ENCODE results near the gene ZNF488.

ZNF488 gene

DNA sequence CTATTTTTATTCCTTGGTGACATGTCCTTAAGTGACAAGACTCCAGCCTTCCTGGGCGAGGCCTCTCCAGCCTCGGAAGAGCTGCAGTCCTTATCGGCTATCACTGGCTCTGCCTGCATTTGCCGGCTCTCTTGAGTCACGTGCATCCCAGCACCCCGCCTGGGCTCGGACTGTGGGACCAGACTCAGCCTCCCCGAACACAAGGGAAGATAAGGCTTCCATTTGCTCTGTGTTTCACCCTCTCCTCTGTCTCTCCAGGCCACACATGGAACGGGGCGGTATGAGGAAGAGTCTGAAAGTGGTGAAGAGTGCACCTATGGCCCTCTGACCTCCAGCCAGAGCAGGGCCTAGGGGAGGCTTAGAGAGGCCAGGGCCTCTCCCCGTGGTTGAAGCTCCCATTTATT lies 57.2 kb downstream of the ZNF488 start:
- no peak for DNase-seq

DNA sequence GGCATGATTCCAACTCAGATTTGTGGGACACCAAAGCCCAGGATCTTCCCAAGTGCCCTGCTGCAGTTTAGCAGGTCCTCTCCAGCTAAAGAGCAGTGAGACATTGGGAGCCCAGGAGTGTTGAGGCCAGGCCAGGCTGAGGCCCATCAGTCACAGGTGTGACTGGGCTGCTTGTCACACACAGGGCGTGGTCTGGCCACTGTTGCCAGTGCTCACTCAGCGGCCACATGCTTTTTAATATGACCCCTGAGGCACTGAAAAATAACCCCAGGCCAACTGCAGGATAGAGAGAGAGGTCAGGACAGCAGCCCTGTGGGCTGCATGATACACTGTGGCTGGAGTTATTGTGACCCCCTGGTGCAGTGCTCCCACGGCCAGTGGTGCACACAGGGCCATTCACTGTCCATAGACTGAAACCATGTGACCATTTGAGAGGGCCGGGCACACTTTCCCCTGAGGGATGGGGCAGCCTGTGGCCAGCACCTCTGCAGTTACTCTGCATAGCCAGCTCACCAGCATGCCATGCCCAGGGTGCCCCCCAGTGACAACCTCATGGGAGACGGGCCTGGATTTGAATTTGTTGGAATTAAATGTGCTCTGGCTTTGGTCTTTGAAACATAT lies 57.7 kb downstream of the ZNF488 start:
- no peak for DNase-seq

DNA sequence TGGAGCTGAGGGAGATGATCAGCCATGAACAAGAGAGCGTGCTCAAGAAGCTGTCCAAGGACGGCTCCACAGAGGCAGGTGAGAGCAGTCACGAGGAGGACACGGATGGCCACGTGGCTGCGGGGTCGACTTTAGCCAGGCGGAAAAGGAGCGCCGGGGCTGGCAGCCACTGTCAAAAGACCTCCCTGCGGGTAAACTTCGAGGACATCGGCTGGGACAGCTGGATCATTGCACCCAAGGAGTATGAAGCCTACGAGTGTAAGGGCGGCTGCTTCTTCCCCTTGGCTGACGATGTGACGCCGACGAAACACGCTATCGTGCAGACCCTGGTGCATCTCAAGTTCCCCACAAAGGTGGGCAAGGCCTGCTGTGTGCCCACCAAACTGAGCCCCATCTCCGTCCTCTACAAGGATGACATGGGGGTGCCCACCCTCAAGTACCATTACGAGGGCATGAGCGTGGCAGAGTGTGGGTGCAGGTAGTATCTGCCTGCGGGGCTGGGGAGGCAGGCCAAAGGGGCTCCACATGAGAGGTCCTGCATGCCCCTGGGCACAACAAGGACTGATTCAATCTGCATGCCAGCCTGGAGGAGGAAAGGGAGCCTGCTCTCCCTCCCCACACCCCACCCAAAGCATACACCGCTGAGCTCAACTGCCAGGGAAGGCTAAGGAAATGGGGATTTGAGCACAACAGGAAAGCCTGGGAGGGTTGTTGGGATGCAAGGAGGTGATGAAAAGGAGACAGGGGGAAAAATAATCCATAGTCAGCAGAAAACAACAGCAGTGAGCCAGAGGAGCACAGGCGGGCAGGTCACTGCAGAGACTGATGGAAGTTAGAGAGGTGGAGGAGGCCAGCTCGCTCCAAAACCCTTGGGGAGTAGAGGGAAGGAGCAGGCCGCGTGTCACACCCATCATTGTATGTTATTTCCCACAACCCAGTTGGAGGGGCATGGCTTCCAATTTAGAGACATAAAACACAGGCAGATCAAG lies 58.5 kb downstream of the ZNF488 start:
- DNase-seq = no peak

DNA sequence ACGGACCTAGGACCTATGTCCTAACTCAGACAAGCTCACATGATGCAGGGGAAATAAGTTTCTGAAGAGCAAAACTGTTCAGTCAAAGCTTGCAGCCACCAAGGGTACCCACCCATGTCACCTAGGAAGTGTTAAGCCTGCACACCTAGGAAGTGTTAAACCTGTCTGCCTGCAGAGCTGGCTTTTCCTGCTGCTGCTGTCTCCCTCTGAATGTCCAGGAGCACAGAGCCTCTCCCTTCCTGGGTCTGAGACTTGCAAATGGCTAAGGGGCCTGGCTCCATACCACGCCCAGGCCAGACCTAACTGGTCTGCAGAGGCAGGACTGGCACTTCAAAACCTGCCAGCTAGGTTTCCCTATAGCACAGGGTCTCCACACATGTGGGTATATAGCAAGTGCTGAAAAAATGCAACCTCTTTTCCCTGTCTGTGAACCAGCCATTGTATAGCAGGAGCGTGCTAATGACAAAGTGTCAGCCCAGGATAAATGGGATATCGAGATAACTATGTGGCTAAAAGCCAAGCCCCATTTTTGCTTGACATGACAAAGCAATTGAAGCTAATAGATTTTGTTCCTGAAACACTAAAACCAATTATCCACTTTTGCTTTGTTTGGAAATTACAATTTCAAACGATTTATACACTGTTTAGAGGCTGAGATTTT lies 60.3 kb downstream of the ZNF488 start:
- DNase-seq = no peak

DNA sequence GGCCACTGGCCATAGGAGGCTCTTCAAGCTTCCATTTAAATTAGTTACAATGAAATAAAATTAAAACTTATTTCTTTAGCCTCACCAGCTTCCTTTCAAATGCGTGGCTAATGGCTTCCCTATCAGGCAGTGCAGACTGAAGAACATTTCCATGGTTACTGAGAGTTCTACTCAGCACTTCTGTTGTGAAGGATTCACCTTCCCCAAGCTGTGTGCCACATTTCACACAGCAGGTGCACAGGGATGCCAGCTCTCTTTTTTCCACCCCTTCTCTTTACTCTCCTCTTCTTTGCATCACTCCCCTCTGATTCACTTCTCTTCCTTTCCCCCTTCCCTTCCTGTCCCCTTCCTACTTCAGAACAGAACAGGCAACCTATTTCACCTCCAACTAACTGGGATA lies 61.0 kb downstream of the ZNF488 start:
- DNase-seq = no peak

DNA sequence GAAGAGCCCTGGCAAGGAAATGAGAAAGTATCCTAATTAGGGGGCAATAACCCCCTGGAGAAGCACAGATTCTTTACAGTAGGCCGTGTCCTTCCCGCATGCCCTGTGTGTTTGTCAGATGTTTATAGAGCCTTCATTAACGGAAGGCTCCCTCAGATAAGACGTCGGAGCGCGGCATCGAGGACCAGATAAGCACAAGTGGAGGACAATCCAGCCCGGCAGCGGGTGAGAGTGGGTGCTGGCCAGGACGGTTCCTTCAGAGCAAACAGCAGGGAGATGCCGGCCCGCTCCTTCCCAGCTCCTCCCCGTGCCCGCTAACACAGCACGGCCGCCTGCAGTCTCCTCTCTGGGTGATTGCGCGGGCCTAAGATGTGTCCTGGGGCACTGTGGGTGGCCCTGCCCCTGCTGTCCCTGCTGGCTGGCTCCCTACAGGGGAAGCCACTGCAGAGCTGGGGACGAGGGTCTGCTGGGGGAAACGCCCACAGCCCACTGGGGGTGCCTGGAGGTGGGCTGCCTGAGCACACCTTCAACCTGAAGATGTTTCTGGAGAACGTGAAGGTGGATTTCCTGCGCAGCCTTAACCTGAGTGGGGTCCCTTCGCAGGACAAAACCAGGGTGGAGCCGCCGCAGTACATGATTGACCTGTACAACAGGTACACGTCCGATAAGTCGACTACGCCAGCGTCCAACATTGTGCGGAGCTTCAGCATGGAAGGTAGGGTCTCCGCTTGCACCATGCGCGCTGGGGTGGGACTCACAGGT lies 61.6 kb downstream of the ZNF488 start, which contains the start of gene GDF2:
TSS of gene GDF2 (plus strand) at position 155 of the 762 bp plus-strand sequence. CDS start at position 370, 215 bp downstream.
- DNase-seq = no peak

DNA sequence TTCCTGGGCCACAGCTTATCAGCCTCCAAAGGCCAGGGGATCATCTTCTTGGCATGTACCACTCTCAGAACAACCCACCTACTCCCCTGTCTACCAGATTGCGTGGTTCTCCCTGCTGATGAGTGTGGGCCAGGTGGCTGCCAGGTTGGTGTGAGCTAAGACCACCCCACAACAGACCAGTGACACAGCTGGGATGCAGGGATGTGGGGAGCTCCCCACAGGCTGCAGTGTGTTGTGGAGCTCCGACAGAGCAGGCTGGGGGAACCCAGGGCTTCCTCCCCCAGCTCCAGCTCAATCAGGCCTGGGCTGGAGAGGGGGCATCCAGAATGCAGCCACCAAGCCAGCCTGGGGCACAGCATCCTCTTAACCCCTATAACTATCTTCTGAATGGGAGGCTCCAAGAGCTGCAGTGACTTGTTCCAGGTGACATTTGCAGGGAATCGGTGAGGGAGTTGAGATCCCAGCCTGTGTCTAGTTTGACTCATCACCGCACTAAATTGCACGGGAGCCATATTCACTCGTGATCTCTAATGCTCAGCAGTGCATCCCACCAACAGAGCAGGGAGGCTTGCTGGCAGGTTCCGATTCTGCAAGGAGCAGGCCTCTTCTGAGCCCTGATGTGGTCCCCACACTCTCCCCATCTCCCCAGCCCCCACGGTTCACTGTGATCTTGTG lies 62.4 kb downstream of the ZNF488 start:
- no peak for DNase-seq

DNA sequence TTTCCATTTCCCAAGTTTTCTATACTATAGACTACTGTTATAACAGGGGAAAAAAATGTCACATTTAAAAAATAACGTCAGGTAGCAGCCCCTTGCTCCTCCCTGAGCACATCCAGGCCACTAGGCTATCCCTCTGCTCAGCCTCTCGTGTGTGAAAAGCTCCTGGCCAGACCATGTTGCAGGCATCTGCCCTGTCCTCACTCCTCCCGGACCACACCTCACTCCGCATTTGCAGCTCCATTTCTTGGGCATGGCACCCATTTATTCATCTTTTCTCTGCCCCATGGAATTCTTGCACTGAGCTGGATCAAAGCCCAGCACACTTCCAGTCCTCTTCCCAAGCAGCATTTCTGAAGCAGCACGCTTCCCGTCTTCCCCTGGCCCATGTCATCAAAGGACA lies 63.3 kb downstream of the ZNF488 start:
- no peak for DNase-seq

DNA sequence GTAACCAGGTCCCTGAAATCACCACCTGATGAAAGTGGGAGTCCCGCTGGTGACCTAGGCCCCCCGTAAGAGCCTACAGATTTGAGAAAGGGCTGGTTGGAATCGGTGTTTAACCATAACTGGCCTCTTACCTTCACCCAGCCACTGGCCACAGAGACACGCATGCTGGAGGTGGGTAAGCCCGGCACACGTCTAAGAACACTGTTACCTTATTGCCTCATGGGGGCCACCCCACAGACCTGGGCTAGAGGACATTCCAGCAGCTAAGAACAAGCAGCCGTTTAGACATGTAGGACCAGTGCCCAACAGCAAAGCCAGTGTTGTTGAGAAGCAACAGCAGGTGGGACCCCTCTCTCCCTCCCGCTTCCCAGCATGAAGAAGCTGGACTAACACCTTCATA lies 64.3 kb downstream of the ZNF488 start:
- DNase-seq = no peak

DNA sequence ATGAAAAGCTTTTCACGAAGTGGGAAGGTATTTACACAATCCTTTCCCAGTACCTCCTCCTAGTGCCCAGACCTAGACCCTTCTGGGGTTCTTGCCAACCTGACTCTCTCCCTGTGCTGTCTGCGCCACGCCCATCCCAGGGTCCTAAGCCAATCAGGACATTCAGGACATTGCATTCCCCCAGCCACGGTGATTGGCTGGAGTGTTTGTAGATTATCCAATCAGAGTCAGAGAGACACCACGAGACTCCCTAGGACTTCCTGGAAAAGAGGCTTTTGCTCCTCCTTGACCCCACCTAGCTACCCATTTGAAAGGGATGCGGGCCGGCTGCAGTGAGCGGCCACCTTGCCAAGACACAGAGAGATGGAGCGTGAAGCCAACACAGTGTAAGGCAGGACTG lies 65.4 kb downstream of the ZNF488 start:
- DNase-seq = no peak

DNA sequence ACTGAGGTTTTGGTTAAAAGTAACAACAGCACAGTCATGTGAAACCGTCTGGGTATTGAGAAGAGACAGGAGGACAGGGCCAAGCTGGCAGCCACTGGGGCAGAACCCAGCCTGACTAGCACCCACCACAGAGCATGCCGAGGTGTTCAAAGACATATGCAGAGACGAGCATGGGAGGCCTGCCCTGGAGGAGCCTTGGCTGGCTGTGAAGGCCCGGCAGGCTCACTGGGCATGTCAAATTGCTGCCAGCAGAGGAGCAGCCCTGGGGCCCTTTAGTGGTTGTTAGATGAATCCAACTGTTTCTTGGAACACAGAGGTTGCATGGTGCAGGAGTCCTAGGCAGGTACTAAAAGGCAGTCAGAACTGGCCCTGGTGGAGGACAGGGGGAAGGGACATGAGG lies 66.8 kb downstream of the ZNF488 start:
- DNase-seq = no peak

DNA sequence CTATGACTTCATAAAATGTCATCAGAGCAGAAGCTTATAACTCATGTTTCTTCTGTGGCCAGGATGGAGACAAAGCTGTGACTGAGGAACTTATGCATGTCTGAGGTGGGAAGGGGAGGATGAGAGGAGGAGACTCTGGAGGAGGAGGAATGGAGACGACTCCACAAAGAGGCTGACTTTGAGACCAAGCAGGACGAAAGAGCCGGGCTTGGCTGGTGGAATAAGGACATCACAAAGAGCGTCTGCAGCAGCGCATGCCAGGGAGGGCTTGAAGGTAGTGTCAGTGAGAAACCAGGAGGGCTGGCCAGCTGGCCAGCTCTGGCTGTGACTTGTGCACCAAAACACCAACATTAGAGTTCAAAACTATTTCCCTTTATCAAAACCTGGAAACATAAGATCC lies 68.0 kb downstream of the ZNF488 start:
- DNase-seq = no peak

All from cortex of kidney (tissue), 1 donor.